NCI-H1694 (cell line): ENCODE measurements around the gene CCDC86.

Source experiments
- DNase-seq: peaks from one replicate; lab custom pipeline; 2025; lab: John Stamatoyannopoulos, UW

Gene CCDC86

DNA sequence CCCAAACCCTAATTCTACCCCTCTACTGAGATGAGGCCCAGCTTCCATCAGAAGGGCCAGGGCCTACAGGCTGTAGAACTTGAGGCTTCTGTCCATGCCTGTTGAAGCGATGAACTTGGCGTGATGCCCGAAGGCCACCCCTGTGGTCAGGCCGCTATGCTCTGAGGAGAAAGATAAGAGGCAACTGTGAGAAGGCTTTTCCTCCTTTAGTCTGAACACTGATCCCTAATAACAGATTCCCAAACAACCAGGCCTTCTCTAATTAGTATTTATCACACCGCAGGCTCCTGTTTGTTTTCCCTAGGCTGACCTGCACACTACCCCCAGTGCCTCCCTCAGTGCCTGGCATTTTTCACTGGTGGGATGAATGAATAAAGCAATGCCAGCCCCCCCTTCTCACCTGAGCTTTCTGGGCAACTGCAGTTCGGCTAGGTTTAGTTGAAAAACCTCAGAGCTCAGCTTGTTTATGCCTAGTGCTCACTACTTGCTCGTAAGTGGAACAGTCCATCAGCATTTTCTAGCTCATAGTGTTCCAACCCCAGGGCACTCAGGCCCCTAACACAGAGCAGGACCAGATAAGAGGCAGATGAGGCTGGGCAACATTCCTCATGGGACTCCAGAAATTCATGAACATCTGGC lies 49.3 kb downstream of the CCDC86 start:
- DNase-seq, result no peak

DNA sequence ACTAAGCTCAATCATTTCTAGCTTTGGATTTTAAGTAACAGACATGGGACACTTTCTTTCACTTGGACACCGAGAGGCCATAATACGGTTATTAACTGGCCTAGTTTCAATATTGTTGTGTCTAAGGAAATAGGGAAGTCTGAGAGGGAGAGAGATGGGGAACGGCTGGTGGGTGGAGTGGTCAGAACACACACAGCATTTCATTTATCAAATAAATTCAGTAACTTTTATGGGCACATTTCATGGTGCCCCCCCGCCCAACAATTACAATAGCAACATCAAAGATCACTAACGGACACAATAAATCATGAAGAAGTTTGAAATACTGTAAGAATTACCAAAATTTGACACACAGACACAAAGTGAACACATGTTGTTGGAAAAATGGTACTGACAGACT lies 53.8 kb downstream of the CCDC86 start:
- no peak for DNase-seq

DNA sequence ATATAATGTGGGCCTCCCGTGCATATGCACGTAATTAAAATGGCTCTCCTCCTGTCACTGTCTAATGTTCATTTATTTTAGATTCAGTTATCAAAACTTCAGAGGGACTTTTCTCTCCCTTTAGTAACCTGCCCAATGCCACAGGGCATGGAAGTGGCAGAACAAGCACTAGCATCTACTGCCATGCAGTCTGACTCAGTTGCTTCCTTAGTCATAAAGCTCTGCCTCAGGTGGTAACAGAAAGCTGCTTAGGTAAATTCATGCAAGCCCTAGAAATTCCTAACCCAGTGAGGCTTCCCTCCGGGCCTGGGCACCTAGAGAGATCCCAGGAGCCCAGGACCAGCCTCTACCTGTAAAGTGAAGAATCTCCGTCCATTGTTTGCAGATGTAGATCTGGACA lies 55.6 kb downstream of the CCDC86 start:
- DNase-seq, result no peak

DNA sequence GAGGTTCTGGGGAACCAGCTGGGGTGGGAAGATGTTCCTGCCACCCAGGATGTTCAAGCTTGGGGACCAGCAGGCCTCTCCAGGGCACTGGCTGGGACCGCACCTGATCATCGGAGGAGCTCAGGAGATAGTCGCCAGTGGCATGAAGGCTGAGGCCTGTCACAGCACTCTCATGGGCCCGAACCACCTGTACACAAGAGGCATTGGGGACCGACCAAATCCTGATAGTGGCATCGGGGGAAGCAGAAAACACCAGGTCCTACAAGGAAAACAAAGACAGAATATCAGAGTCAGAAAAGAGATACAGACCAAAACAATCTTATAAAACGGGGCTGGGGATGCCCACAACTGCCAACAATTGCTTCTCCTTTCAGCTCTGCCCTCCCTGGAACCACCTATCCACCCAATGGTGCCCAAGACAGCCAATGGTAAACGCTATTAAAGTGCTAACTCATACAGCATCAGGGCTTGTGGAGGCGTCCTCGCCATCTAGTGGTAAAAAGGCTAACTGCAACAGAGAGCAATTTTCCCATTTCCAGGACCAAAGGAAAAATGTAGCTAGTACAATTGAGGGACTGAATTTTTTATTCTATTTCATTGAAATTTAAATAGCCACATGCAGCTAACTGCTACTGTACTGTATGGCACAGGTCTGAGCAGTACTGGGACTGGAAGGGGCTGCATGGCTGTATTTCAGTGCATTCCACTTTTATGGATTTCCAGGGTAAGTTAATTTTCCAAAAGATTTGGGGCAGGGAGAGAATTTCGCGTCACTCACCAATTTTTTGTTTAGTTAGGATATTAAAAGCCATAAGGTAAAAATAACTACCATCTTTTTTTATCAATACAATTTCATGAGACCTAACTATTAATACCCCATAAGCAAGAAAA lies 57.4 kb downstream of the CCDC86 start:
- DNase-seq, result peak; percentile 69

DNA sequence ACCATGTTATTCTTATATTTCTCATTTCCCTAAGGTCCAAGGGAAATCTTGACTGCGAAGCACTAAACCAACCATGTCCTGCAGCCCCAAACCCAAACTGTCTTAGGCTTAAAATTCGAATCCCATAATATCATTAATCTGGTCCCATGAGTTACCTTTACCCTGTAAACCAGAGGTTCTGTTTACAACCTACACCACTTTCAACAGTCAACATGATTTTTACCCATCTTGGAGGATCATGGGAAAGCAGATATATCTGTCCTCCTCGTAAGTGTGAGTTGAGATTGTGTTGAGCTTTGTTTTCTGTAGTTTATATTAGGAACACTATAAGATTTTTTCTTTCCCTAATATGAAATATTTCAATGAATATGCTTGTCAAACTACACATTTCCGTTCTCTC lies 58.1 kb downstream of the CCDC86 start:
- no peak for DNase-seq
